PC-9 (cell line): ENCODE results near the gene SPATA25.

Experiments used
- EZH2 ChIP-seq: fragments of 200-600 bp; sonication (generic); IDR thresholded peaks from 2 replicates; pipeline ENCODE4 v1.8.0; 2017; ENCODE audit warnings: antibody characterized with exemption, low read depth
- TF ChIP-seq, protein P1 (sequence below): fragments of 200-600 bp; sonication (generic); conservative IDR thresholded peaks from 2 replicates; pipeline ENCODE4 v1.6.1; 2017; ENCODE audit warnings: mixed run types, antibody characterized with exemption, mild to moderate bottlenecking, moderate library complexity

DNA sequence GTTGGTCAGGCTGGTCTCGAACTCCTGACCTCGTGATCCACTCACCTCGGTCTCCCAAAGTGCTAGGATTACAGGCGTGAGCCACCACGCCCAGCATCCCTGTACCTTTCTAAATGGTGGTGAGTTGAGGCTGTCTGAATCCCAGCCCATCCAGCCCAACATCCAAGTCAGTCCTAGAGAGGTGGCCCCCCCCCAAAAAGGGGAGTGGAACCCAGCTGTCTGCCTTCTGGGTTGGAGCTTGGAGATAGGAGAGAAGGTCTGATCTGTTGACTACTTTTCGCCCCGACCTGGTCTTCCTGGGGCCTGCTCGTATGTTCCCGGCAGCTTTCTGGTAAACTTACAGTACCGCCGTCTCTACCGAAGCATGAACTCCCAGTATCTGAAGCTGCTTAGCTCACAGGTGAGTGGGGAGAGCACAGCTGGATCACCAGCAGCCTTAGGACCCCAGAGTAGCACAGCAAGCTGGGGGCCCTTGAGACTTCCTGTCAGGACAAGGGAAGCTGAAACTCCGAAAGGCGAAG is 9.3 kb upstream of the SPATA25 start:
- TF ChIP-seq, protein P1, sequence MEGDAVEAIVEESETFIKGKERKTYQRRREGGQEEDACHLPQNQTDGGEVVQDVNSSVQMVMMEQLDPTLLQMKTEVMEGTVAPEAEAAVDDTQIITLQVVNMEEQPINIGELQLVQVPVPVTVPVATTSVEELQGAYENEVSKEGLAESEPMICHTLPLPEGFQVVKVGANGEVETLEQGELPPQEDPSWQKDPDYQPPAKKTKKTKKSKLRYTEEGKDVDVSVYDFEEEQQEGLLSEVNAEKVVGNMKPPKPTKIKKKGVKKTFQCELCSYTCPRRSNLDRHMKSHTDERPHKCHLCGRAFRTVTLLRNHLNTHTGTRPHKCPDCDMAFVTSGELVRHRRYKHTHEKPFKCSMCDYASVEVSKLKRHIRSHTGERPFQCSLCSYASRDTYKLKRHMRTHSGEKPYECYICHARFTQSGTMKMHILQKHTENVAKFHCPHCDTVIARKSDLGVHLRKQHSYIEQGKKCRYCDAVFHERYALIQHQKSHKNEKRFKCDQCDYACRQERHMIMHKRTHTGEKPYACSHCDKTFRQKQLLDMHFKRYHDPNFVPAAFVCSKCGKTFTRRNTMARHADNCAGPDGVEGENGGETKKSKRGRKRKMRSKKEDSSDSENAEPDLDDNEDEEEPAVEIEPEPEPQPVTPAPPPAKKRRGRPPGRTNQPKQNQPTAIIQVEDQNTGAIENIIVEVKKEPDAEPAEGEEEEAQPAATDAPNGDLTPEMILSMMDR = no peak
- no peak for TF ChIP-seq EZH2
